H1 (cell line): ENCODE results near the gene TRPV2. TPM values are rescaled to one million over a fixed set of nuclear protein-coding genes. Genes with fewer than 3 reads are reported as not detected.

Experiments
- polyA plus RNA-seq, 7 experiments: library from polyadenylated mRNA; depleted of rRNA in 3 of 7; stranded (reverse) in 5 of 7; unstranded in 2 of 7; fragments of >200 nt in 5 of 7; fragments of 200-250 nt in 2 of 7; gene quantifications; 1 replicate in 5 of 7; 2 replicates in 1 of 7; 4 replicates in 1 of 7; pipeline versions ENCODE4 v1.2.1 to v1.2.3, GENCODE V29; 2011 to 2013; ENCODE audit warnings: missing spikeins in 2 of 7, mixed read lengths in 2 of 7
- total RNA-seq: library from RNA; stranded (reverse); fragmentation: NEBNext Ultra II Directional; extraction: Animal tissue kit (Norgen Biotek cat#: 25700); gene quantifications from 2 replicates; pipeline ENCODE4 v1.2.1, GENCODE V29; 2021
- TF ChIP-seq, protein P1 (sequence below): fragments of 300-600 bp; sonication (generic); IDR thresholded peaks from 2 replicates; pipeline ENCODE4 v1.7.1; 2012; ENCODE audit warnings: low read length, moderate library complexity, mild to moderate bottlenecking, inconsistent platforms; ENCODE audit not compliant: insufficient replicate concordance

Gene TRPV2
- total and polyA plus RNA-seq, 2 of the 8 experiments (the other 6 are each of a cell fraction or from before 2014, with no cell fraction given), result 1.7 to 2.1 TPM

- TF ChIP-seq, protein P1, sequence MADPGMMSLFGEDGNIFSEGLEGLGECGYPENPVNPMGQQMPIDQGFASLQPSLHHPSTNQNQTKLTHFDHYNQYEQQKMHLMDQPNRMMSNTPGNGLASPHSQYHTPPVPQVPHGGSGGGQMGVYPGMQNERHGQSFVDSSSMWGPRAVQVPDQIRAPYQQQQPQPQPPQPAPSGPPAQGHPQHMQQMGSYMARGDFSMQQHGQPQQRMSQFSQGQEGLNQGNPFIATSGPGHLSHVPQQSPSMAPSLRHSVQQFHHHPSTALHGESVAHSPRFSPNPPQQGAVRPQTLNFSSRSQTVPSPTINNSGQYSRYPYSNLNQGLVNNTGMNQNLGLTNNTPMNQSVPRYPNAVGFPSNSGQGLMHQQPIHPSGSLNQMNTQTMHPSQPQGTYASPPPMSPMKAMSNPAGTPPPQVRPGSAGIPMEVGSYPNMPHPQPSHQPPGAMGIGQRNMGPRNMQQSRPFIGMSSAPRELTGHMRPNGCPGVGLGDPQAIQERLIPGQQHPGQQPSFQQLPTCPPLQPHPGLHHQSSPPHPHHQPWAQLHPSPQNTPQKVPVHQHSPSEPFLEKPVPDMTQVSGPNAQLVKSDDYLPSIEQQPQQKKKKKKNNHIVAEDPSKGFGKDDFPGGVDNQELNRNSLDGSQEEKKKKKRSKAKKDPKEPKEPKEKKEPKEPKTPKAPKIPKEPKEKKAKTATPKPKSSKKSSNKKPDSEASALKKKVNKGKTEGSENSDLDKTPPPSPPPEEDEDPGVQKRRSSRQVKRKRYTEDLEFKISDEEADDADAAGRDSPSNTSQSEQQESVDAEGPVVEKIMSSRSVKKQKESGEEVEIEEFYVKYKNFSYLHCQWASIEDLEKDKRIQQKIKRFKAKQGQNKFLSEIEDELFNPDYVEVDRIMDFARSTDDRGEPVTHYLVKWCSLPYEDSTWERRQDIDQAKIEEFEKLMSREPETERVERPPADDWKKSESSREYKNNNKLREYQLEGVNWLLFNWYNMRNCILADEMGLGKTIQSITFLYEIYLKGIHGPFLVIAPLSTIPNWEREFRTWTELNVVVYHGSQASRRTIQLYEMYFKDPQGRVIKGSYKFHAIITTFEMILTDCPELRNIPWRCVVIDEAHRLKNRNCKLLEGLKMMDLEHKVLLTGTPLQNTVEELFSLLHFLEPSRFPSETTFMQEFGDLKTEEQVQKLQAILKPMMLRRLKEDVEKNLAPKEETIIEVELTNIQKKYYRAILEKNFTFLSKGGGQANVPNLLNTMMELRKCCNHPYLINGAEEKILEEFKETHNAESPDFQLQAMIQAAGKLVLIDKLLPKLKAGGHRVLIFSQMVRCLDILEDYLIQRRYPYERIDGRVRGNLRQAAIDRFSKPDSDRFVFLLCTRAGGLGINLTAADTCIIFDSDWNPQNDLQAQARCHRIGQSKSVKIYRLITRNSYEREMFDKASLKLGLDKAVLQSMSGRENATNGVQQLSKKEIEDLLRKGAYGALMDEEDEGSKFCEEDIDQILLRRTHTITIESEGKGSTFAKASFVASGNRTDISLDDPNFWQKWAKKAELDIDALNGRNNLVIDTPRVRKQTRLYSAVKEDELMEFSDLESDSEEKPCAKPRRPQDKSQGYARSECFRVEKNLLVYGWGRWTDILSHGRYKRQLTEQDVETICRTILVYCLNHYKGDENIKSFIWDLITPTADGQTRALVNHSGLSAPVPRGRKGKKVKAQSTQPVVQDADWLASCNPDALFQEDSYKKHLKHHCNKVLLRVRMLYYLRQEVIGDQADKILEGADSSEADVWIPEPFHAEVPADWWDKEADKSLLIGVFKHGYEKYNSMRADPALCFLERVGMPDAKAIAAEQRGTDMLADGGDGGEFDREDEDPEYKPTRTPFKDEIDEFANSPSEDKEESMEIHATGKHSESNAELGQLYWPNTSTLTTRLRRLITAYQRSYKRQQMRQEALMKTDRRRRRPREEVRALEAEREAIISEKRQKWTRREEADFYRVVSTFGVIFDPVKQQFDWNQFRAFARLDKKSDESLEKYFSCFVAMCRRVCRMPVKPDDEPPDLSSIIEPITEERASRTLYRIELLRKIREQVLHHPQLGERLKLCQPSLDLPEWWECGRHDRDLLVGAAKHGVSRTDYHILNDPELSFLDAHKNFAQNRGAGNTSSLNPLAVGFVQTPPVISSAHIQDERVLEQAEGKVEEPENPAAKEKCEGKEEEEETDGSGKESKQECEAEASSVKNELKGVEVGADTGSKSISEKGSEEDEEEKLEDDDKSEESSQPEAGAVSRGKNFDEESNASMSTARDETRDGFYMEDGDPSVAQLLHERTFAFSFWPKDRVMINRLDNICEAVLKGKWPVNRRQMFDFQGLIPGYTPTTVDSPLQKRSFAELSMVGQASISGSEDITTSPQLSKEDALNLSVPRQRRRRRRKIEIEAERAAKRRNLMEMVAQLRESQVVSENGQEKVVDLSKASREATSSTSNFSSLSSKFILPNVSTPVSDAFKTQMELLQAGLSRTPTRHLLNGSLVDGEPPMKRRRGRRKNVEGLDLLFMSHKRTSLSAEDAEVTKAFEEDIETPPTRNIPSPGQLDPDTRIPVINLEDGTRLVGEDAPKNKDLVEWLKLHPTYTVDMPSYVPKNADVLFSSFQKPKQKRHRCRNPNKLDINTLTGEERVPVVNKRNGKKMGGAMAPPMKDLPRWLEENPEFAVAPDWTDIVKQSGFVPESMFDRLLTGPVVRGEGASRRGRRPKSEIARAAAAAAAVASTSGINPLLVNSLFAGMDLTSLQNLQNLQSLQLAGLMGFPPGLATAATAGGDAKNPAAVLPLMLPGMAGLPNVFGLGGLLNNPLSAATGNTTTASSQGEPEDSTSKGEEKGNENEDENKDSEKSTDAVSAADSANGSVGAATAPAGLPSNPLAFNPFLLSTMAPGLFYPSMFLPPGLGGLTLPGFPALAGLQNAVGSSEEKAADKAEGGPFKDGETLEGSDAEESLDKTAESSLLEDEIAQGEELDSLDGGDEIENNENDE, result no peak
Measured at GRCh38 chr17:16437083-16437482, 21.7 kb downstream of the TRPV2 start (continued).
